ENCODE measurements around the gene RPS6KB2.

RPS6KB2 gene

DNA sequence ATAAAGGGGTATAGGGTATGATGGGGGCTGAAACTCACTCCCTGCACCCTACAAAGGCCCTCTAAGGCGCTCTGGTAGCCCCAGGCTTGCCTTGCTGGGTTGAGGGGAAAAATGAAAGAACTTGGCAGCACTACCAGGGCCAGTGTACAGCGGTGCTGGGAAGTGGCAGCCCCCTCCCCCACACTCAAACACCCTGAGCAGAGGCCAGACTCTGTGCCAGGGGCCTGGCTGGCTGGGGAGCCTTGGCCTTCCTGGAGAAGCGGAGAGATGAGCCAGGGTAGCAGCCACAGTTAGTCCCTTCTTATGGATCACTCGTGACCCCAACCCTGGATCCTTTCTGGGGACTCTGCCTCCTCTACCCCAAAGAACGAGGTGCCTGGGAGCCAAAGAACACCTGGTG is 38.1 kb downstream of the RPS6KB2 start:
- H3K27ac ChIP-seq (replicated peaks; ENCODE audit: low read length) = peak overlapping the region; percentile 20
- WGBS, 2 donors (ENCODE audit: extremely low coverage in 2 of 2, insufficient read length in 2 of 2, insufficient replicate concordance in 1 of 2) = no CpG with 5 or more reads among the region's 5 CpGs
- DNase-seq (ENCODE audit: low spot score) = no peak
- H3K4me1 ChIP-seq (ENCODE audit: control insufficient read depth in 2 of 2, insufficient read depth in 1 of 2, low read depth in 1 of 2, low read length in 2 of 2) = peaks cover 11 to 15% of the 10 kb centered on the region in 2 donors
- H2AFZ ChIP-seq (ENCODE audit: low read length) = no peak overlapping the region
- no peak overlapping the region for H3K9ac ChIP-seq (ENCODE audit: low read depth, low read length, poor library complexity)
- H3K14ac ChIP-seq (ENCODE audit: low read length) = no peak overlapping the region
- no peak overlapping the region for H2AK5ac ChIP-seq (ENCODE audit: low read depth, low read length)
- no peak overlapping the region for H2BK15ac ChIP-seq (ENCODE audit: low read length)
- H3K27me3 ChIP-seq (ENCODE audit: control insufficient read depth in 3 of 3, insufficient read depth in 3 of 3, low read depth in 1 of 3, low read length in 3 of 3) = no peaks in the 10 kb centered on the region
- H2BK12ac ChIP-seq (ENCODE audit: low read length) = no peak overlapping the region
- H2BK120ac ChIP-seq (ENCODE audit: low read depth, low read length) = no peak overlapping the region
- H3K4ac ChIP-seq (ENCODE audit: low read length) = no peak overlapping the region
- no peak overlapping the region for H3K23ac ChIP-seq (ENCODE audit: low read depth, low read length, poor library complexity)
- H4K91ac ChIP-seq (ENCODE audit: low read depth, low read length, poor library complexity) = no peak overlapping the region
- H3K18ac ChIP-seq (ENCODE audit: low read length) = no peak overlapping the region
- H3K9me3 ChIP-seq (replicated peaks in 1 of 2; ENCODE audit: control insufficient read depth in 2 of 2, insufficient read depth in 1 of 2, low read depth in 1 of 2, low read length in 2 of 2) = peaks cover 0 to 1% of the 10 kb centered on the region in 2 donors
- peaks cover 5% of the 10 kb centered on the region for H3K79me1 ChIP-seq (ENCODE audit: low read depth, low read length)
- no peak overlapping the region for H3K4me3 ChIP-seq (ENCODE audit: low read length in 2 of 2)
- H3K4me2 ChIP-seq (ENCODE audit: insufficient read depth, low read length, poor library complexity, severe bottlenecking) = no peak overlapping the region
- no peak overlapping the region for H2BK5ac ChIP-seq (ENCODE audit: low read length)
- peaks cover 0 to 11% of the 10 kb centered on the region in 2 donors for H3K36me3 ChIP-seq (replicated peaks in 1 of 2; ENCODE audit: control insufficient read depth in 2 of 2, insufficient read depth in 2 of 2, low read length in 2 of 2)
- H4K8ac ChIP-seq (ENCODE audit: low read depth, low read length) = no peak overlapping the region

DNA sequence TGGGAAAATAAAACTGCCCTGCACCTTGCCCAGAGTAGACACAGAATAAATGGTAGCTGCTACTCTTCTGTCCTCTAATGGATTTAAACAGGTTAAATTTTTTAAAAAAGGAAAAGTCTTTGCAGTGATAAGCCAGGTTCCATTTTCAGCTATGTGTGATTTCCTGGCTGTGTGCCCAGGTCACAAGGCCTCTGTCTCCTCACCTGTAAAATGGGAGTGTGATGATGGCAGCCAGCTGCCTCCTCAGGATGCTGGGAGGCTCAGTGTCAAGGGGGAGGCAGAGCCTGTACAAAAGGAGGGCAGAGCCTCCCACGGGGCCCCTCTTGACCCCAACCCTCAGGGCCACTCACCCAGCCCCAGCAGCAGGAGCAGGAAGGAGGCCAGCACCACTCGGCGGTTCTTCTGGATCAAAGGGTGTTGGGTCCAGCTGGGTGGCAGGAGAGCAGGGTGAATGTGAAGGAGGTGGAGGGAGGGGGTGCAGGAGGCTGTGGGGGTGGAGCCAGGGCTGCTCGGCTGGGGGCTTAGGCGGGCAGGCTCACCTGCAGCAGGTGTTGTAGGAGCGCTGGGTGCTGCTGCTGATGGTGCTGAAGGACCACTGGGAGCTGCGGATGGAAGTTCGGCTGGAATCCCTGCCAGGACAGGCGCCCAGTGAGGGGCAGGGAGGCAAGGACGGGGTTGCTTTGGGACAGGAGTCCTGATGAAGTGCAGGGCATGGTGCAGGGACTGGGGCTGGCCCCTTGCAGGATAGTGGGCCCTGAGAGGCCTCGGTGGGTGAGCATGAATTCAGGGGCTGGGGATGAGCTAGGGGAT is 38.9 kb downstream of the RPS6KB2 start:
- peaks cover 0 to 1% of the 10 kb centered on the region in 2 donors for H3K9me3 ChIP-seq (replicated peaks in 1 of 2; ENCODE audit: control insufficient read depth in 2 of 2, insufficient read depth in 1 of 2, low read depth in 1 of 2, low read length in 2 of 2)
- peak overlapping the region; percentile 73 for H3K23ac ChIP-seq (ENCODE audit: low read depth, low read length, poor library complexity)
- H3K9ac ChIP-seq (ENCODE audit: low read depth, low read length, poor library complexity) = no peak overlapping the region
- no peak overlapping the region for H3K14ac ChIP-seq (ENCODE audit: low read length)
- no CpG with 5 or more reads among the region's 11 CpGs for WGBS, 2 donors (ENCODE audit: extremely low coverage in 2 of 2, insufficient read length in 2 of 2, insufficient replicate concordance in 1 of 2)
- H3K79me1 ChIP-seq (ENCODE audit: low read depth, low read length) = peaks cover 5% of the 10 kb centered on the region
- peak overlapping the region; percentile 48 for H3K18ac ChIP-seq (ENCODE audit: low read length)
- H2BK5ac ChIP-seq (ENCODE audit: low read length) = peak overlapping the region; percentile 53
- peaks cover 0 to 11% of the 10 kb centered on the region in 2 donors for H3K36me3 ChIP-seq (replicated peaks in 1 of 2; ENCODE audit: control insufficient read depth in 2 of 2, insufficient read depth in 2 of 2, low read length in 2 of 2)
- no peak overlapping the region for H2BK120ac ChIP-seq (ENCODE audit: low read depth, low read length)
- no peak for DNase-seq (ENCODE audit: low spot score)
- no peak overlapping the region for H2BK12ac ChIP-seq (ENCODE audit: low read length)
- no peak overlapping the region for H2AFZ ChIP-seq (ENCODE audit: low read length)
- H3K4me1 ChIP-seq (ENCODE audit: control insufficient read depth in 2 of 2, insufficient read depth in 1 of 2, low read depth in 1 of 2, low read length in 2 of 2) = peaks cover 11 to 15% of the 10 kb centered on the region in 2 donors
- H3K27me3 ChIP-seq (ENCODE audit: control insufficient read depth in 3 of 3, insufficient read depth in 3 of 3, low read depth in 1 of 3, low read length in 3 of 3) = peaks cover 0 to 2% (median 0%) of the 10 kb centered on the region in 3 experiments
- no peak overlapping the region for H3K4me2 ChIP-seq (ENCODE audit: insufficient read depth, low read length, poor library complexity, severe bottlenecking)
- no peak overlapping the region for H4K8ac ChIP-seq (ENCODE audit: low read depth, low read length)
- H2AK5ac ChIP-seq (ENCODE audit: low read depth, low read length) = peak overlapping the region; percentile 61
- H2BK15ac ChIP-seq (ENCODE audit: low read length) = peak overlapping the region; percentile 75
- H4K91ac ChIP-seq (ENCODE audit: low read depth, low read length, poor library complexity) = no peak overlapping the region
- peak overlapping the region in 1 of 2 donors; percentile 9 for H3K4me3 ChIP-seq (ENCODE audit: low read length in 2 of 2)
- no peak overlapping the region for H3K27ac ChIP-seq (replicated peaks; ENCODE audit: low read length)
- H3K4ac ChIP-seq (ENCODE audit: low read length) = peak overlapping the region; percentile 84

DNA sequence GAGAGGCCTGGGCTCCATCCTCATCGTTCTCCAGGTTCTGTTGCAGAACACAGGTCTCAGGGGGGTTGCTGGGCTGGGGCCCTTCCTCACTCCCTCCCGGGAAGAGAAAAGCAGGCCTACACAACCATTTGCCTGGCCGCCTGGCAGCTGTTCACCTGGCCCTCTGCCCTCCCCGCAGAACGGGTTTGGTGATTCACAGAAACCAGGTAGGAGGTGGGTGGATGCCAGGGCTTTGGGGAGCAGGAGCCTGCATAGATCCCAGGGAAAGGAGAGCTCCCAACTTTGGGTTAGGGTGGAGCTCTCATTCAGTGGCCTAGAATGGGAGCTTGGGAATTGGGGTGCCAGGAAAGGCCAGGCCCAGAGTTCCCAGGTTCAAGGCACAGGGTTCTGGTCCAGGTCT is 39.8 kb downstream of the RPS6KB2 start:
- Histone ChIP-seq H3K4me3 (ENCODE audit: low read length in 2 of 2) (peak overlapping the region; percentile 88 to 92), H3K4me1 (ENCODE audit: control insufficient read depth in 2 of 2, insufficient read depth in 1 of 2, low read depth in 1 of 2, low read length in 2 of 2) (peaks cover 11 to 18% of the 10 kb centered on the region in 2 donors), H3K14ac (ENCODE audit: low read length) (no peak overlapping the region), H3K4ac (ENCODE audit: low read length) (no peak overlapping the region), H3K23ac (ENCODE audit: low read depth, low read length, poor library complexity) (peak overlapping the region; percentile 73), H3K27ac (replicated peaks; ENCODE audit: low read length) (no peak overlapping the region), H3K9me3 (replicated peaks in 1 of 2; ENCODE audit: control insufficient read depth in 2 of 2, insufficient read depth in 1 of 2, low read depth in 1 of 2, low read length in 2 of 2) (peaks cover 0 to 1% of the 10 kb centered on the region in 2 donors), H3K36me3 (replicated peaks in 1 of 2; ENCODE audit: control insufficient read depth in 2 of 2, insufficient read depth in 2 of 2, low read length in 2 of 2) (peaks cover 0 to 10% of the 10 kb centered on the region in 2 donors), H4K8ac (ENCODE audit: low read depth, low read length) (no peak overlapping the region), H2AFZ (ENCODE audit: low read length) (no peak overlapping the region), H4K91ac (ENCODE audit: low read depth, low read length, poor library complexity) (no peak overlapping the region), H3K4me2 (ENCODE audit: insufficient read depth, low read length, poor library complexity, severe bottlenecking) (peak overlapping the region; percentile 86), H3K18ac (ENCODE audit: low read length) (no peak overlapping the region), H2AK5ac (ENCODE audit: low read depth, low read length) (peak overlapping the region; percentile 30), H2BK5ac (ENCODE audit: low read length) (peak overlapping the region; percentile 75), H2BK120ac (ENCODE audit: low read depth, low read length) (no peak overlapping the region), H3K27me3 (ENCODE audit: control insufficient read depth in 3 of 3, insufficient read depth in 3 of 3, low read depth in 1 of 3, low read length in 3 of 3) (peaks cover 0 to 2% (median 0%) of the 10 kb centered on the region in 3 experiments), H3K9ac (ENCODE audit: low read depth, low read length, poor library complexity) (peak overlapping the region; percentile 63), H2BK12ac (ENCODE audit: low read length) (no peak overlapping the region), H3K79me1 (ENCODE audit: low read depth, low read length) (peaks cover 5% of the 10 kb centered on the region), H2BK15ac (ENCODE audit: low read length) (peak overlapping the region; percentile 85)
- WGBS, 2 donors (ENCODE audit: extremely low coverage in 2 of 2, insufficient read length in 2 of 2, insufficient replicate concordance in 1 of 2) = no CpG with 5 or more reads among the region's 5 CpGs
- DNase-seq (ENCODE audit: low spot score) = no peak

DNA sequence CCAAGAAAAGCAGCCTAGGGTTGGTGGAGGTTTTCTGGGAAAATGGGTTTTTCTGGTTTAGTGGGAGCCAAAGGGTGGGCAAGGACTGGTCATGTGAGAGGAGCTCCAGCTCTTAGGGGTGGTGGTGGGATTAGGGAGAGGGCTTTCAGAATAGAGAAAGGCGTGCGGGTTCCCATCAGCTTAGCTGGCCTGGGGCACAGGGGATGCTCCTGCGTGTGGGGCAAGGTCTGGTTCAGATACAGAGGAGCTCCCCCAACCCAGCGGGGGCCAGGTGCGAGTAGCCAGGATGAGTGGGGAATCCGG is 40.1 kb downstream of the RPS6KB2 start:
- Histone ChIP-seq H2BK12ac (ENCODE audit: low read length) (no peak overlapping the region), H3K79me1 (ENCODE audit: low read depth, low read length) (peaks cover 5% of the 10 kb centered on the region), H2BK5ac (ENCODE audit: low read length) (peak overlapping the region; percentile 75), H4K8ac (ENCODE audit: low read depth, low read length) (no peak overlapping the region), H3K4me1 (ENCODE audit: control insufficient read depth in 2 of 2, insufficient read depth in 1 of 2, low read depth in 1 of 2, low read length in 2 of 2) (peaks cover 11 to 18% of the 10 kb centered on the region in 2 donors), H3K4ac (ENCODE audit: low read length) (no peak overlapping the region), H3K14ac (ENCODE audit: low read length) (peak overlapping the region; percentile 89), H2BK120ac (ENCODE audit: low read depth, low read length) (no peak overlapping the region), H3K23ac (ENCODE audit: low read depth, low read length, poor library complexity) (no peak overlapping the region), H3K9ac (ENCODE audit: low read depth, low read length, poor library complexity) (peak overlapping the region; percentile 94), H2AK5ac (ENCODE audit: low read depth, low read length) (peak overlapping the region; percentile 96), H3K4me2 (ENCODE audit: insufficient read depth, low read length, poor library complexity, severe bottlenecking) (peak overlapping the region; percentile 86), H2AFZ (ENCODE audit: low read length) (peak overlapping the region; percentile 89), H3K36me3 (replicated peaks in 1 of 2; ENCODE audit: control insufficient read depth in 2 of 2, insufficient read depth in 2 of 2, low read length in 2 of 2) (peaks cover 0 to 6% of the 10 kb centered on the region in 2 donors), H4K91ac (ENCODE audit: low read depth, low read length, poor library complexity) (no peak overlapping the region), H3K9me3 (replicated peaks in 1 of 2; ENCODE audit: control insufficient read depth in 2 of 2, insufficient read depth in 1 of 2, low read depth in 1 of 2, low read length in 2 of 2) (peaks cover 0 to 1% of the 10 kb centered on the region in 2 donors), H3K27ac (replicated peaks; ENCODE audit: low read length) (no peak overlapping the region), H2BK15ac (ENCODE audit: low read length) (peak overlapping the region; percentile 85), H3K18ac (ENCODE audit: low read length) (peak overlapping the region; percentile 96), H3K4me3 (ENCODE audit: low read length in 2 of 2) (peak overlapping the region; percentile 88 to 92), H3K27me3 (ENCODE audit: control insufficient read depth in 3 of 3, insufficient read depth in 3 of 3, low read depth in 1 of 3, low read length in 3 of 3) (peaks cover 0 to 2% (median 0%) of the 10 kb centered on the region in 3 experiments)
- WGBS, 2 donors (ENCODE audit: extremely low coverage in 2 of 2, insufficient read length in 2 of 2, insufficient replicate concordance in 1 of 2) = no CpG with 5 or more reads among the region's 6 CpGs
- DNase-seq (ENCODE audit: low spot score) = no peak
